ENCODE data around the gene CHP1.

DNA sequence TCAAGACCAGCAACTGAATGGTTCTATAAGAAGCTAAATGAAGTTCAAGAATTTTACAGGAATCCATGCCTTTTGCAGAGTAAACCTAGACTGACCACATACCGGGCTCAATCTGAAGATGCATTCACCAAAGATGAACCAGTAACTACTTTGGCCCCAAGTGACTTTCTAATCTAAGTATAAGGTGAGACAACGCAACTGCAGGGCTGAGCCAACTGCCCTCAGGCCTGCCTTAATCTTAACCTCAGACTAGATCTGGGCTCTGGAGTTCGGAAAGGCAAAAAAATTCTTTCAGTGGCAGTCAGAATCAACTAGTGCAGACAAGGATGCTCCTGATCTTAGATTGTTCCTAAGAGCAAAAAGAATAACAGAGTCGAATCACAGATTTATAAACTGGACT lies 48.8 kb upstream of the CHP1 start:
- TF ChIP-seq POLR2AphosphoS5 (IDR thresholded peaks at IDR 0.05; ENCODE audit: low read depth, low read length) (no peak), SIN3A (IDR thresholded peaks at IDR 0.05; ENCODE audit: borderline replicate concordance, insufficient read depth, low read length) (no peak), TAF1 (IDR thresholded peaks at IDR 0.05; ENCODE audit: borderline replicate concordance, insufficient read depth, low read length) (no peak)
- TF ChIP-seq, protein P1, sequence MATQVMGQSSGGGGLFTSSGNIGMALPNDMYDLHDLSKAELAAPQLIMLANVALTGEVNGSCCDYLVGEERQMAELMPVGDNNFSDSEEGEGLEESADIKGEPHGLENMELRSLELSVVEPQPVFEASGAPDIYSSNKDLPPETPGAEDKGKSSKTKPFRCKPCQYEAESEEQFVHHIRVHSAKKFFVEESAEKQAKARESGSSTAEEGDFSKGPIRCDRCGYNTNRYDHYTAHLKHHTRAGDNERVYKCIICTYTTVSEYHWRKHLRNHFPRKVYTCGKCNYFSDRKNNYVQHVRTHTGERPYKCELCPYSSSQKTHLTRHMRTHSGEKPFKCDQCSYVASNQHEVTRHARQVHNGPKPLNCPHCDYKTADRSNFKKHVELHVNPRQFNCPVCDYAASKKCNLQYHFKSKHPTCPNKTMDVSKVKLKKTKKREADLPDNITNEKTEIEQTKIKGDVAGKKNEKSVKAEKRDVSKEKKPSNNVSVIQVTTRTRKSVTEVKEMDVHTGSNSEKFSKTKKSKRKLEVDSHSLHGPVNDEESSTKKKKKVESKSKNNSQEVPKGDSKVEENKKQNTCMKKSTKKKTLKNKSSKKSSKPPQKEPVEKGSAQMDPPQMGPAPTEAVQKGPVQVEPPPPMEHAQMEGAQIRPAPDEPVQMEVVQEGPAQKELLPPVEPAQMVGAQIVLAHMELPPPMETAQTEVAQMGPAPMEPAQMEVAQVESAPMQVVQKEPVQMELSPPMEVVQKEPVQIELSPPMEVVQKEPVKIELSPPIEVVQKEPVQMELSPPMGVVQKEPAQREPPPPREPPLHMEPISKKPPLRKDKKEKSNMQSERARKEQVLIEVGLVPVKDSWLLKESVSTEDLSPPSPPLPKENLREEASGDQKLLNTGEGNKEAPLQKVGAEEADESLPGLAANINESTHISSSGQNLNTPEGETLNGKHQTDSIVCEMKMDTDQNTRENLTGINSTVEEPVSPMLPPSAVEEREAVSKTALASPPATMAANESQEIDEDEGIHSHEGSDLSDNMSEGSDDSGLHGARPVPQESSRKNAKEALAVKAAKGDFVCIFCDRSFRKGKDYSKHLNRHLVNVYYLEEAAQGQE (IDR thresholded peaks at IDR 0.05; ENCODE audit: insufficient read depth in 1 of 2, low read depth in 2 of 2, low read length in 2 of 2), result no peak

Measured in PFSK-1 (cell line).